NCI-H2196 (cell line): ENCODE results near the gene EMCN.
A peak's percentile ranks its signal among the peaks of the same experiment; 100 is the strongest.

Experiments
- DNase-seq: peaks from one replicate; lab custom pipeline; 2025; ENCODE audit not compliant: unreplicated experiment; lab: John Stamatoyannopoulos, UW

EMCN gene

DNA sequence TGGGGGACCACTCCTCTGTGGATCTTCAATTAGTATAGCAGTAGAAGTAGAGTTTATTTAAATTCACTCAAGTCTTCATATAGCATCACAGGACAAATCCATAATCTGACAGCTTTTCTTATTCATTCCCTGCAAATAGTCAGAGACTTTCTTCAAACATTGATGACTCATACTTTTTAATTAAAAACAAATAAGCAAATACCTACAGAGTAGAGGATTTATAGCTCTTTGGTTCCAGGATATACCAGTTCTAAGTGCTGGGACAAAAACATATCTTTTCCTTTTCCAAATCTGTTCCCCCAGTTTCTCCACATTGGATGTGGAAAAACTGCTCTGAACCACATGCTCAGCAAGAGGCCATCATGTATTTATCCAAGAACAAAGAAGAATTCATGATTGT is 24.1 kb downstream of the EMCN start:
- no peak for DNase-seq

DNA sequence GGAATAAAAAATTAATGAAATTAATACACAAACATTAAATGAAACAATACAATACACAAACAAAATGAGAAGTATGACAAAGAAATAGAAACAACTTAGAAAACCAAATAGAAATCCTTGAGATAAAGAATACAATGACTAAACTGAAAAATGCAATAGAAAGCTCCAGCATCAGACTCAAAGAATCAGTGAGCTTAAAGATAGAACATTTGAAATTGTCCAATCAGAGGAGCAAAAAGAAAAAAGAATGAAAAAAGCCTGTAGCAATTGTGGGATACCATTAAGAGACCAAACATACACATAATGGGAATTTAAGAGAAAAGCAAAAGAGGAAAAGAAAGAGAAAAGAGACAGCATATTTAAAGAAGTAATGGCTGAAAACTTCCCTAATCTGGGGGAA is 25.7 kb downstream of the EMCN start:
- no peak for DNase-seq

DNA sequence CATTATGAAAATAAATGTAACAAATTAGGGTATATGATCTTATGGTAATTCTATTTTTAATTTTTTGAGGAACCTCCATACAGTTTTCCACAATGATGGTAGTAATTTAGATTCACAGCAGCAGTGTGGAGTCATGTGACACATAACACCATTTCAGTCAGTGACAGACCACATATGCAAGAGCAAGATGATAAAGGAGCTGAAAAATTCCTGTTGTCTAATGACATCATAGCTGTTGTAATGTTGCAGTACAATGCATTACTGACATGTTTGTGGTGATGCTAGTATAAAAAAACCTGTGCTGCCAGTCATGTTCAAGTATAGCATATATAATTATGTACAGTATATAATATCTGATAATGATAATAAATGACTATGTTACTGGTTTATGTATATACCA is 28.5 kb downstream of the EMCN start:
- DNase-seq: no peak

GRCh38 chr4:100486496-100486895 is 31.3 kb downstream of the EMCN start:
- peak; percentile 7 for DNase-seq

- DNase-seq: no peak
Measured at GRCh38 chr4:100483796-100484195, 34.0 kb downstream of the EMCN start.

GRCh38 chr4:100479971-100480370 is 37.9 kb downstream of the EMCN start:
- DNase-seq: no peak

GRCh38 chr4:100469555-100469954 is 48.3 kb downstream of the EMCN start:
- DNase-seq: no peak

GRCh38 chr4:100466501-100466900 is 51.3 kb downstream of the EMCN start:
- DNase-seq: no peak

GRCh38 chr4:100461807-100462605 is 55.8 kb downstream of the EMCN start:
- DNase-seq: no peak

- no peak for DNase-seq
Measured at GRCh38 chr4:100450449-100450848, 67.4 kb downstream of the EMCN start.

- no peak for DNase-seq
Measured at GRCh38 chr4:100431416-100431815, 86.4 kb downstream of the EMCN start.

DNA sequence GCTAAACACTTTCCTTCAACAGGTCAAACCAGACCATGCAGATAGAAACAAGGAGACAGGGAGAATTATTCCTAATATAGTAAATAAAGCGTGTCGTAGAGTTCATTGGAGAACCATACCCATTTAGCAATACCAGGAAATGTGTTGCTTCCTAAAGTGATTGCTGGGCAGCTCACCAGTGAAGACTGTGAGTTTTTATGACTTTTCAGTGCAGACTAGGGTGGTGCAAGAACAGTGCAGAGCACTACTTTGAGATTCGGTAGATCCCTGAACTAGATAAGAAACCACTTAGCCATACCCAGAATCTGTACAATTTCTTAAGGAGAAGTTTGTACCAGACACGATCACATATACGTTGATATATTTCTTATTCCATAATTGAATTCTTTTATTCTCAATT is 87.4 kb downstream of the EMCN start:
- DNase-seq: no peak

GRCh38 chr4:100429616-100430015 is 88.2 kb downstream of the EMCN start:
- no peak for DNase-seq

- no peak for DNase-seq
Measured at GRCh38 chr4:100428051-100428450, 89.8 kb downstream of the EMCN start.

- DNase-seq: no peak
Measured at GRCh38 chr4:100424376-100424775, 93.4 kb downstream of the EMCN start.

DNA sequence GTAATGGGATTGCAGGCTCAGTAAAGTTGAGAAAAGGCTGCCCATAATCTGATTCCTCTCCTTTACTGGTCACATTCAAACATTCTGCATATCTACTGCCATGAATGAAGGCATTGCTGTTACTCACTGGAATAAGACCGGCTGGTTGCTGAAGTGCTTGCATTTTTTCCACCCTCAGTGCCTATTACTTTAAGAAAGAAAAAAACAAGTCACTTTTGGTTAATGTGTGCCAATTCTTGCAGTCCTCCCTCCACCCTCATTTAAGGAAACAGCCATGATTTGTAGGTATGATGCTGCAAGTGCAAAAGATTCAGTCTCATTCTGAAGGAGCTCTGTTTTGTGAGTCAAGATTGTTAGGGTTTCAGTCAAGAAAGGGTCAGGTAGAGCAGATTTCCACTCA is 94.9 kb downstream of the EMCN start:
- no peak for DNase-seq

- no peak for DNase-seq
Measured at GRCh38 chr4:100421361-100421978, 96.4 kb downstream of the EMCN start.

DNA sequence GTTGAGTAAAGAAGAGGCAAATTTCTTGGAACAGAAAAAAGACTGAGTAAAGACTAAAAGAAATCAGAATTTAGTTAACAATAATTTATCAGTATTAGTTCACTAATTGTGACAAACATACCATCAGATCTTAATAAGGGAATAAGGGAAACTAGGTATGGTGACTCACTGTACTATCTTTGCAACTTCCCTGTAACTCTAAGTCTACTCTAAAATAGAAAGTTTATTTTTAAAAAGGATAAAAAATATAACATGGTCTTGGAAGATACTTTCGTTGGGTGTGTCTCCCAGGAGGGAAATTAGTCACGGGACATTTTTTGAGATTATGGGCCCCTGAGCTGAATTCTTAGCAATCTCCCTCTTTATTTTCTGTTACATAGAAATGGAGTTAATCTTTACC is 97.3 kb downstream of the EMCN start:
- DNase-seq: no peak

DNA sequence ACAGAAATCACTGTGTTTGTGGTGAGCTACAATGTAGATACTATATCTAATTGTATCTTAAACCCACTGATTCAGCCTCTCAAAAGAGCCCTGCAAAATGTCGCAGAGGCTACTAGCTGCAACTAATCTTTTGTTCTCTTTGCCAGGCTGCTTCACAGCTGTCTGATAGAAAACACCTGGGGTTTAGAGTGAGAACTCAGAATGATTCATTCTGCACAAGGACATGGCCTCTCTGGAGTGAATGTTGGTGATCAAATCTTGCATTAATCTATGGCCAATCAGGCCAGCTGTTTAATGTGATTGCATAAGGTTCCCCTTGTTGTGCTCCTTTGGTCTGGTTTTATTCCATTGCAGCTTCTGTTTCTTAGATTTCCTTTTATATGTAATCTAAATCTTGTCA is 100.3 kb downstream of the EMCN start:
- DNase-seq: no peak

DNA sequence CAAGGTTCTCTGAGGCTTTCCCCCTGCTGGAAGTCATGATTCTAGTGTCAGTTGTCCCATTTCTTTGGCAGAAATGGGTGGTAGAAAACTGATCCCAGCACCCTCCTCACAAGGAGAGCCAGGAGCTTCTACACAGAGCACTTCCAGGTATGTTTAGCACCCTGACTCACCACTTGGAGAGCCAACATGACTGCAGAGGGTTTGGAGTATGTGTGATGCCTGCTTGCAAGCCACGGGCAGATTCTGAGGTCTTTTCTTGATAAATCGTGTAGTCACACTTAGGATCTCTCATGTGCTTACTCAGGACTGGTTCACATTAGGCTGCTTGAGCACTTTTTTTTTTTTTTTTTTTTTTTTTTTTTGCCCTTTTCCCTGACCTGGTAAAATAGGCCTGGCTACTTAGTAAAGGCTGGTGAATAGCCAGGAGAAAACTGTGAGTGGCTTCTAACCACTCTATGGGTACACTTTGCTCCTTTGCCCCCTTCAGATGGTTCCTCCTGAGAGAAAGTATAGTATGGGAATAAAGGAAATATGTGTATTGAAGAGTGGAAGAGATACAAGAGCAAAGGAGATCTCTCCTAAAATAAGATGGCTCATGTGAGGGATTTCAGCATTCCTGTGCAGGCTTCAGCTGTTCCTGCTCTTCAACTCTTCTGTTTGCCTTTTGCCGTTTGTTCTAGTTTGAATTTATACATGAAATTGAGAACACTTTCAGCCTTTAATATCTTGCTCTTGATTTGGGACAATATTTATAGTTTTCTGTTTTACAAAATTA is 103.6 kb downstream of the EMCN start:
- DNase-seq: no peak

GRCh38 chr4:100391863-100392262 is 126.0 kb downstream of the EMCN start:
- DNase-seq: no peak

GRCh38 chr4:100391086-100391485 is 126.7 kb downstream of the EMCN start:
- DNase-seq: no peak
